DND-41 (cell line): Measurements from ENCODE around the gene ANKS1B.
"Not testable (repeated sequence)": the region's sequence is repeated elsewhere in the genome, so short reads cannot be mapped to it uniquely, and the experiment has no call there.

ENCODE experiments used
- ATAC-seq: fragments of 200-7000 bp; cut with Tn5 transposase; 3 replicates; pipeline ENCODE4 v1.9.1; 2021; ENCODE audit warnings: low read depth; ENCODE audit not compliant: insufficient read depth
- DNase-seq: peaks from one replicate; pipeline ENCODE4 v3.0.0-alpha.2; 2020
- H2AFZ ChIP-seq: 2 replicates; pipeline ENCODE4 v1.6.0; 2012; ENCODE audit warnings: low read depth, low read length
- H3K27ac ChIP-seq: 2 replicates; pipeline ENCODE4 v1.5.1; 2012; ENCODE audit warnings: low read length, inconsistent platforms
- H3K27me3 ChIP-seq: fragments of 200-600 bp; sonication (generic); 2 replicates; pipeline ENCODE4 v1.6.0; 2012; ENCODE audit warnings: low read length, mild to moderate bottlenecking, inconsistent platforms; ENCODE audit not compliant: insufficient read depth, poor library complexity
- H3K36me3 ChIP-seq: 2 replicates; pipeline ENCODE4 v1.5.1; 2012; ENCODE audit warnings: low read length, inconsistent platforms; ENCODE audit not compliant: insufficient read depth
- H3K4me1 ChIP-seq: 2 replicates; pipeline ENCODE4 v1.5.1; 2012; ENCODE audit warnings: mild to moderate bottlenecking, low read length; ENCODE audit not compliant: insufficient read depth
- H3K4me2 ChIP-seq: 2 replicates; pipeline ENCODE4 v1.6.0; 2012; ENCODE audit warnings: mild to moderate bottlenecking, moderate library complexity, low read length, inconsistent platforms; ENCODE audit not compliant: insufficient read depth
- H3K4me3 ChIP-seq, 2 experiments: fragments of 200-600 bp in 1 of 2; shearing (Covaris generic) in 1 of 2; 2 replicates each; pipeline ENCODE4 v1.5.1; 2012 to 2016; ENCODE audit warnings: inconsistent platforms in 2 of 2, low read length in 2 of 2, mild to moderate bottlenecking in 2 of 2, low read depth in 1 of 2, moderate library complexity in 1 of 2
- H3K79me2 ChIP-seq: 2 replicates; pipeline ENCODE4 v1.6.0; 2012; ENCODE audit warnings: low read length, inconsistent platforms; ENCODE audit not compliant: insufficient read depth
- H3K9ac ChIP-seq: 2 replicates; pipeline ENCODE4 v1.6.0; 2012; ENCODE audit warnings: low read depth, mild to moderate bottlenecking, inconsistent platforms, low read length, moderate library complexity
- H3K9me3 ChIP-seq: 2 replicates; pipeline ENCODE4 v1.5.1; 2012; ENCODE audit warnings: low read length, moderate library complexity, mild to moderate bottlenecking, inconsistent platforms; ENCODE audit not compliant: insufficient read depth, severe bottlenecking
- H4K20me1 ChIP-seq: 2 replicates; pipeline ENCODE4 v1.6.0; 2012; ENCODE audit warnings: low read length; ENCODE audit not compliant: insufficient read depth
- CTCF ChIP-seq: IDR thresholded peaks from 2 replicates; pipeline ENCODE4 v1.5.1; 2012; ENCODE audit warnings: borderline replicate concordance, low read length, moderate library complexity, mild to moderate bottlenecking; ENCODE audit not compliant: poor library complexity, severe bottlenecking; ENCODE audit errors: extremely low read depth
- EZH2 ChIP-seq: IDR thresholded peaks from 3 replicates; pipeline ENCODE4 v1.6.1; 2012; ENCODE audit warnings: borderline replicate concordance, low read depth, mild to moderate bottlenecking, moderate library complexity, low read length, inconsistent platforms; ENCODE audit not compliant: severe bottlenecking

The ANKS1B gene

GRCh38 chr12:99721715-99722275, 262.9 kb downstream of the ANKS1B start:
- H3K27me3 ChIP-seq: no peaks in the 10 kb centered on the region
- no peaks in the 10 kb centered on the region for H3K36me3 ChIP-seq
- no peak overlapping the region for H3K4me3 ChIP-seq
- no peak overlapping the region for H3K27ac ChIP-seq
- H4K20me1 ChIP-seq: no peaks in the 10 kb centered on the region
- TF ChIP-seq CTCF: no peak
- no peak for TF ChIP-seq EZH2
- H3K4me1 ChIP-seq: no peaks in the 10 kb centered on the region
- ATAC-seq (no peak), DNase-seq (no peak)
- no peaks in the 10 kb centered on the region for H3K79me2 ChIP-seq
- H3K9ac ChIP-seq: no peak overlapping the region
- no peak overlapping the region for H2AFZ ChIP-seq
- H3K9me3 ChIP-seq: no peaks in the 10 kb centered on the region
- no peak overlapping the region for H3K4me2 ChIP-seq

GRCh38 chr12:99720083-99720465, 264.7 kb downstream of the ANKS1B start:
- not testable (repeated sequence) for H3K4me2 ChIP-seq, H3K27ac ChIP-seq, H2AFZ ChIP-seq, H3K9me3 ChIP-seq, H3K36me3 ChIP-seq, H3K4me1 ChIP-seq, ATAC-seq, DNase-seq, H3K79me2 ChIP-seq, H4K20me1 ChIP-seq, H3K27me3 ChIP-seq, H3K9ac ChIP-seq, H3K4me3 ChIP-seq

- not testable (repeated sequence) for H3K36me3 ChIP-seq, H3K4me3 ChIP-seq, H3K27ac ChIP-seq, H2AFZ ChIP-seq, DNase-seq, H3K27me3 ChIP-seq, H3K4me2 ChIP-seq, H3K4me1 ChIP-seq, H3K9me3 ChIP-seq, H3K79me2 ChIP-seq, H4K20me1 ChIP-seq, H3K9ac ChIP-seq, ATAC-seq
These were observed 265.2 kb downstream of the ANKS1B start for GRCh38 chr12:99719411-99720082.

- not testable (repeated sequence) for H3K4me2 ChIP-seq, H3K27me3 ChIP-seq, H3K9me3 ChIP-seq, H3K27ac ChIP-seq, H4K20me1 ChIP-seq, H3K9ac ChIP-seq, H3K4me3 ChIP-seq, H3K4me1 ChIP-seq, H2AFZ ChIP-seq, ATAC-seq, H3K36me3 ChIP-seq, H3K79me2 ChIP-seq, DNase-seq
These were observed 268.8 kb downstream of the ANKS1B start for GRCh38 chr12:99715841-99716510.

- not testable (repeated sequence) for H3K27ac ChIP-seq
These were observed 269.8 kb downstream of the ANKS1B start for GRCh38 chr12:99714921-99715320.

More at GRCh38 chr12:99714921-99715320, 269.8 kb downstream of the ANKS1B start:
- not testable (repeated sequence) for H3K4me1 ChIP-seq, H3K9me3 ChIP-seq, H2AFZ ChIP-seq, H3K36me3 ChIP-seq, ATAC-seq, H3K9ac ChIP-seq, H4K20me1 ChIP-seq, H3K79me2 ChIP-seq, DNase-seq, H3K27me3 ChIP-seq, H3K4me2 ChIP-seq, H3K4me3 ChIP-seq
